CD4-positive, alpha-beta T cell treated with Interferon gamma for 1 hour (primary cell): ENCODE measurements around the gene PPM1H.
"Not testable (repeated sequence)": the region's sequence is repeated elsewhere in the genome, so short reads cannot be mapped to it uniquely, and the experiment has no call there.

ENCODE experiments used
- DNase-seq: peaks from one replicate; pipeline ENCODE4 v3.0.0-alpha.2; 2020

Gene PPM1H

GRCh38 chr12:62668782-62669181 lies 266.2 kb downstream of the PPM1H start:
- no peak for DNase-seq

- not testable (repeated sequence) for DNase-seq
Observed at GRCh38 chr12:62664951-62665350, 270.0 kb downstream of the PPM1H start.

GRCh38 chr12:62660756-62661155 lies 274.2 kb downstream of the PPM1H start:
- DNase-seq, result no peak

GRCh38 chr12:62659453-62660295 lies 275.3 kb downstream of the PPM1H start:
- no peak for DNase-seq

- DNase-seq, result no peak
Observed at GRCh38 chr12:62658910-62659309, 276.0 kb downstream of the PPM1H start.

GRCh38 chr12:62657363-62657632 lies 277.7 kb downstream of the PPM1H start:
- no peak for DNase-seq

GRCh38 chr12:62656591-62657362 lies 278.2 kb downstream of the PPM1H start:
- DNase-seq, result no peak

GRCh38 chr12:62655666-62656151 lies 279.2 kb downstream of the PPM1H start:
- no peak for DNase-seq

- no peak for DNase-seq
Observed at GRCh38 chr12:62654326-62655241, 280.4 kb downstream of the PPM1H start.

GRCh38 chr12:62653740-62654139 lies 281.2 kb downstream of the PPM1H start:
- no peak for DNase-seq

- DNase-seq, result no peak
Observed at GRCh38 chr12:62653304-62653703, 281.6 kb downstream of the PPM1H start.

GRCh38 chr12:62651138-62651537 lies 283.8 kb downstream of the PPM1H start:
- DNase-seq, result no peak

GRCh38 chr12:62649412-62650138 lies 285.4 kb downstream of the PPM1H start:
- DNase-seq, result no peak

GRCh38 chr12:62647586-62647985 lies 287.4 kb downstream of the PPM1H start:
- no peak for DNase-seq

GRCh38 chr12:62646566-62646965 lies 288.4 kb downstream of the PPM1H start:
- DNase-seq, result no peak

- no peak for DNase-seq
Observed at GRCh38 chr12:62643486-62643885, 291.5 kb downstream of the PPM1H start.

GRCh38 chr12:62642486-62642885 lies 292.5 kb downstream of the PPM1H start:
- DNase-seq, result no peak

- DNase-seq, result no peak
Observed at GRCh38 chr12:62640910-62641448, 294.0 kb downstream of the PPM1H start.

GRCh38 chr12:62637679-62638078 lies 297.3 kb downstream of the PPM1H start:
- no peak for DNase-seq

- DNase-seq, result no peak
Observed at GRCh38 chr12:62635649-62636048, 299.3 kb downstream of the PPM1H start.

GRCh38 chr12:62632411-62632918 lies 302.5 kb downstream of the PPM1H start:
- no peak for DNase-seq
